OCI-M1 (cell line): Measurements from ENCODE around the gene HOXD9.

Experiments
- DNase-seq: peaks from one replicate; lab custom pipeline; 2025; lab: John Stamatoyannopoulos, UW

Gene HOXD9

DNA sequence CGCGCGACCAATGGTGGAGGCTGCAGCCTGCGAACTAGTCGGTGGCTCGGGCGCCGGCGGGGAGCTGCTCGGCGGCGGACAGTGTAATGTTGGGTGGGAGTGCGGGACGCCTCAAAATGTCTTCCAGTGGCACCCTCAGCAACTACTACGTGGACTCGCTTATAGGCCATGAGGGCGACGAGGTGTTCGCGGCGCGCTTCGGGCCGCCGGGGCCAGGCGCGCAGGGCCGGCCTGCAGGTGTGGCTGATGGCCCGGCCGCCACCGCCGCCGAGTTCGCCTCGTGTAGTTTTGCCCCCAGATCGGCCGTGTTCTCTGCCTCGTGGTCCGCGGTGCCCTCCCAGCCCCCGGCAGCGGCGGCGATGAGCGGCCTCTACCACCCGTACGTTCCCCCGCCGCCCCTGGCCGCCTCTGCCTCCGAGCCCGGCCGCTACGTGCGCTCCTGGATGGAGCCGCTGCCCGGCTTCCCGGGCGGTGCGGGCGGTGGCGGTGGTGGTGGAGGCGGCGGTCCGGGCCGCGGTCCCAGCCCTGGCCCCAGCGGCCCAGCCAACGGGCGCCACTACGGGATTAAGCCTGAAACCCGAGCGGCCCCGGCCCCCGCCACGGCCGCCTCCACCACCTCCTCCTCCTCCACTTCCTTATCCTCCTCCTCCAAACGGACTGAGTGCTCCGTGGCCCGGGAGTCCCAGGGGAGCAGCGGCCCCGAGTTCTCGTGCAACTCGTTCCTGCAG is at the start of gene HOXD9:
TSS of gene HOXD9 (plus strand) at position 37 of the 728 bp plus-strand sequence. CDS start at position 87, 50 bp downstream.
- DNase-seq, result no peak

GRCh38 chr2:176072951-176073904 is 49.3 kb upstream of the HOXD9 start:
- DNase-seq, result no peak

GRCh38 chr2:176074919-176075425 is 47.5 kb upstream of the HOXD9 start:
- DNase-seq, result no peak

- DNase-seq, result peak; percentile 10
These were observed 47.0 kb upstream of the HOXD9 start for GRCh38 chr2:176075481-176075880.

- no peak for DNase-seq
These were observed 46.5 kb upstream of the HOXD9 start for GRCh38 chr2:176076063-176076462.

DNA sequence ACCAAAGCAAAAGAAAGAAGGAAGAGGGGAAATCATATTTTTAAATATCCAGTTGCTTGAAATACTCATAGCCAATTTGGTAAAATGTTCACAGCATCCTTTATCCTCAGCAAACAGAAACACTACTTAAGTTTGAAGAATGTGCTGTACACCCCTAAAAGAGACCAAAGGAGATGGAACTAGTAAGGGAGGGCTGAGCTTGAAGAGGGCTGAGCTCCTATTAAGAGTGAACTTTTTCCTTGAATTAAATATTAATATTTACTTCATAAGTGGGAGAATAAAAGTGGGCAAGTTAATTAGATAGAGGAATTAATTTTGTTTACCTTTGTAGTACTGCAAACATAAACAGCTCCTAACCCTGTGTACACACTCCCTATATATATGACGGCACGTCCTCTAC is 45.7 kb upstream of the HOXD9 start:
- no peak for DNase-seq

- DNase-seq, result no peak
These were observed 43.8 kb upstream of the HOXD9 start for GRCh38 chr2:176078541-176079284.

DNA sequence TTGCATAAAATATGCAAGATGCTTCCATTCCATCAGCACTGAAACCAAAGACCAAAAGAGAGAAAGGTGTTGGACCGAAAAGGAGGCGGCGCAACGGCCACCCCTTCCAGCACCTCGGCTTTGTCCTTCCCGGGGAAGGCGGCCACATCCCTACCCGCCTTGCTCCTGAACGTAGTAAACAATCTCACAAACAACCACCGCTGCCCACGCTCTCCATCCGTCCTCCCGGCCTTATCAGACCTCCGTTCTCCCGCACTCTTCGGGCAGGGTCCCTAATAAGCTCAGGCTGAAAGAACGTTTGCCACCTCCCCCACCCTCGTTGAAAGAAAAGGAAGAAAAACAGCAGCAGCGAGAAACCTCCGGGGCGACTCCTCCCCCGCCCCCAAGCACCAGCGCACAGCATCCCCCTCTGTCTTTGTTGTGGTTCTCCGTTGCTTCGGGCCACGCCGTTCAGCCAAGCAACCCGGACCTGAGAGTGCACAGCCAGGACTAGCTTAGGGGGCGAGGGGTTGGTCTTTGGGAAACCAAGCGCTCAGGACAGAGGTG is 43.2 kb upstream of the HOXD9 start:
- no peak for DNase-seq

- no peak for DNase-seq
These were observed 42.5 kb upstream of the HOXD9 start for GRCh38 chr2:176079831-176080539.

GRCh38 chr2:176080540-176081375 is 41.8 kb upstream of the HOXD9 start:
- DNase-seq, result no peak

DNA sequence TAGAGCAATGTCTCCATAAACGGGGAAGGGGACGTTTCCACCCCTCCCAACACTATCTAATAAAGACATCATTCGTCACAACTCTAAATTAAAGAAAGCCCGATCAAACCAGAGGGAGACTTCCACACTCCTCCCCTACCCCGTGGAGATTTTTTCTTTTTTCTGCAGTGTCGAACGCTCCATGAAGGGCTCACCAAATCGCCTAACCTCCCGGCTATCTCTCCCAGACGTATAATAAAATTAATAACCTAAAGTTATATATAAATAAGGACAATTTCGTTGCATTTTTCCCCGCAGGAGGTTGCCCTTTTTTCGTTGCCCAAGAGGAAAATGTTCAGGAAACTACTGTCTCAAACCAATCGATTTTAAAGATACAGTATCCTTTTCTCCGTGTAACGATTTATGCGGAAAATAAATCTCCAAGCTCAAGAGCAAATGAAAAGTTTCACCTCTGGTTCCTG is 41.1 kb upstream of the HOXD9 start:
- no peak for DNase-seq

DNA sequence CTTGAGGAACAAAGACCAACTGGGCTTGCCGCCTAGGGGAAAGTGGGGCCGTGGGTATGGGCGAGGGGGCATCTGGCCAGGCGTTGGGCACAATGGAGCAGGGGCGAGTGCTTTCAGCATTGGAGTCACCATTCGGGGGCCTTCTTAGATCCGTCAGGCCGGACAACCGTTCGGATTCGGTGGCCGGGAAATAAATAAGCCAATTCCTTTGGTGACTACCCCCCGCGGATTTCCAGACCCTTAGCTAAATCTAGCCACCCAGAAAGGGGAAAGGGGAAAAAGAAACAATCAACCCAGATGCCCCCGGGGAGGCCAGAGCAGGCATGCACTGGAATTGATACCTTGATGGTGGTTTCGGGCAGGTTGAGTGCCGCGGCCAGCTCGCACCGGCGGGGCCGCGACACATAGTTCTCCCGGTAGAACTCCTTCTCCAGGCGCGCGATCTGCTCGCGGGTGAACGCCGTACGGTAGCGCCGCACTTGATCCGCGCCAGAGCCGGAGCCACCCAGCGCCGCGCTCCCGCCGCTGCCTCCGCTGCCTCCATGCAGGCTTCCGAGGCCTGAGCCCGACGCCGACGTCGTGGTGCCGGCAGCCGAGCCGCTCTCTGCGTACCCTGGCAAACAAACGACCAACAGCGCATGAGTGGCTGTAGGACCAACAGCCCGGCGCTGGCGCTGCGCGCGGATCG is 40.5 kb upstream of the HOXD9 start:
- DNase-seq, result no peak

DNA sequence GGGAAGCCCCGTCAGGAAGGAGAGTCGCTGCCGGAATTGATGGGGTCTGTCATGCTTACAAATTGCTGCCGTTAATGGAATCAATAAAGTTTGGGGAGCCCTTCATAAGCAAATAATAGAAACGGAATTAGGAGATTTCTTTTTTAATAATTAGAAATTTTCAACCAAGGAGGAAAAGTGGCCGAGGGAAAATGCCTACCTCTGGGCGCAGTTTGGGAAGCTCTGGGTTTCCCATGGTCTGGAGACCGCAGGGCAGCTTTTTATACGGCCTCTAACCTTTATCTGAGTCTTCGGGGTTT is 40.0 kb upstream of the HOXD9 start:
- no peak for DNase-seq

DNA sequence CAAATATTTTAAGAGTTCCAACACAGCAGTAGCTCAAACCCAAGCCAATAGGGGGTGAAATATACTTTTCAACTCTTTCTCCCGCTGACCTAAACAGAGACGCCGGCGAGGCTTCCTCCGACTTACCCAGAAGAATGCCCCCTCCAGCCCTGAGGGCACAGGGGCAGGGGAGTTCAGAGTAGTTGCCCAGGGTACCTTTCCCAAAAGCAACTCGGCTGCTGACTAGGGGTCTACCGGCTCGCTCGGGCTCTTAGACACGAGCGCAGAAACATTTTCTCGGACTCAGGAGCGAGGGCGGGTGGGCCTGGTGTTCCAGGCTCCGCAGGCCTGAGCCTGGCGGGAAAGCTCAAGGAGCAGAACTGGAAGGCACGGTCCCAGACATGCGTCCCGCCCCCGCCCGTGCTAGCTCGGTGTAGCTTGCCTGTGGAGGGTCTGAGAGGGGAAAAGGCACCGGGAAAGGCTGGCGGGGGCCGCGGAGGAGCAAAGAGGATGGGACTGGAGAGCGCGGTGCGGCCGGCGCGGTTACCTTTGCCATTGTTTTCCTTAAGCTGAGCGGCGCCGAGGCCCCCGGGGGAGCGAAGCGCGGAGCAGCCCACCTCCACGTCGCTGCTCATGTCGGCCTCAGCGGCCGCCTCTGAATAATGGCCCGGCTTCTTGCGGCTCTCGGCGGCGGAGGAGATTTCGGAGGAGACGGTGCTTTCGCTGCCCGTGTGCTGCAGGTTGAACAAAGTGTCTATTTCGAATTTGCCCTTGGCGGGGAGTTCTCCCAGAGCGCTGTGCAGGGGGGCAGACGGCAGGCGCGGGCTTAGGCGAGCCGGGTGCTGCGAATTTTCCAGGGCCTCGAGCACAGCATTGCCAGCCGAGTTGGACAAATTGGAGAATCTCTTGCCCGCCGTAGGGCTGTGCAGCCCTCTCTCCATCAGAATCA is 39.4 kb upstream of the HOXD9 start:
- DNase-seq, result no peak

DNA sequence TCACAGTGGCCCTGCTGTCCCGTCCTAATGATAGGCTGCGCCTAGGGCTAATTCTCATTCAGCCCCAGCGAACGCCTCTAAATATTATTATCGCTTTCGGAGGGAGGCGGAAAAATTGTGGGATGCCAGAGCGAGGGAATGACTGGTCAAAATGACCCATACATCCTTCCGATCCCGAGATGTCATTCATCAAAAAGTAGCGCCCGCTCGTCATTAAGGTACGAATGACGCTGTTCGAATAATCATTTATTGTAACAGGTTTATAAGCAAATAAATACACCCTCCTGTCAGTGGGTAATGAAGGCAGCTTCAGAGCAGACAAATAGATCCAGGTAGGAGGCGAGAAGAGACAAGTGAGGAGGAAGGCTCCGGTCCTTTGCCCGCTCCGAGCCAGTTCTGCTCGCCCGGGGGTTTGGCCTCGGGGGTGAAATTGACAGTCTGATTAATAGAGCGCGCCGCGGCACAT is 38.7 kb upstream of the HOXD9 start, which contains the start of gene EVX2:
TSS of gene EVX2 (minus strand) at position 167 of the 466 bp plus-strand sequence. CDS start 186 bp downstream, outside the sequence.
- no peak for DNase-seq

GRCh38 chr2:176084611-176085119 is 37.9 kb upstream of the HOXD9 start:
- no peak for DNase-seq

GRCh38 chr2:176085120-176085788 is 37.3 kb upstream of the HOXD9 start:
- no peak for DNase-seq
